Endometrial microvascular endothelial cells (primary cell): ENCODE data around the gene LLGL1. TPM values are rescaled to one million over a fixed set of nuclear protein-coding genes. Genes with fewer than 3 reads are reported as not detected.

ENCODE experiments used
- in situ Hi-C: cut with HindIII; loops from 2 replicates; pipeline ENCODE4 v1.10.0; 2017; ENCODE audit warnings: low sequenced_read_pairs, low pct_unique_long_range_greater_than_20kb; ENCODE audit errors: inconsistent ontology term
- total RNA-seq: library from RNA; depleted of rRNA; stranded (reverse); fragments of >200 nt; gene quantifications from one replicate; pipeline ENCODE4 v1.2.3, GENCODE V29; 2015; ENCODE audit errors: inconsistent ontology term

The LLGL1 gene
- total RNA-seq, 1 donor from 2014 or later: 47.8 TPM

GRCh38 chr17:18226284-18226945, 980 bp downstream of the LLGL1 start:
- in situ Hi-C loops: no loop called here

- in situ Hi-C loops: no loop called here
These were observed 2.2 kb downstream of the LLGL1 start for GRCh38 chr17:18227635-18228034.

GRCh38 chr17:18228176-18228682, 2.8 kb downstream of the LLGL1 start:
- in situ Hi-C loops: no loop called here

- in situ Hi-C loops: no loop called here
These were observed 3.8 kb downstream of the LLGL1 start for GRCh38 chr17:18229254-18229653.

GRCh38 chr17:18229771-18230170, 4.3 kb downstream of the LLGL1 start:
- in situ Hi-C loops: no loop called here

- in situ Hi-C loops: no loop called here
These were observed 5.1 kb downstream of the LLGL1 start for GRCh38 chr17:18230288-18231141.

- in situ Hi-C loops: no loop called here
These were observed 5.7 kb downstream of the LLGL1 start for GRCh38 chr17:18231164-18231563.

GRCh38 chr17:18233803-18234518, 8.5 kb downstream of the LLGL1 start:
- in situ Hi-C loops: no loop called here

GRCh38 chr17:18234853-18235380, 9.5 kb downstream of the LLGL1 start:
- in situ Hi-C loops: no loop called here

- in situ Hi-C loops: no loop called here
These were observed 10.4 kb downstream of the LLGL1 start for GRCh38 chr17:18235743-18236256.

- in situ Hi-C loops: no loop called here
These were observed 11.1 kb downstream of the LLGL1 start for GRCh38 chr17:18236494-18236893.

GRCh38 chr17:18237461-18237860, 12.0 kb downstream of the LLGL1 start:
- in situ Hi-C loops: no loop called here

- in situ Hi-C loops: no loop called here
These were observed 12.9 kb downstream of the LLGL1 start for GRCh38 chr17:18238299-18238698.

GRCh38 chr17:18240449-18240848, 15.0 kb downstream of the LLGL1 start:
- in situ Hi-C loops: no loop called here

GRCh38 chr17:18241229-18241871, 15.9 kb downstream of the LLGL1 start:
- in situ Hi-C loops: no loop called here

GRCh38 chr17:18245038-18245776, 19.8 kb downstream of the LLGL1 start:
- in situ Hi-C loops: no loop called here

GRCh38 chr17:18246109-18246725, 20.8 kb downstream of the LLGL1 start:
- in situ Hi-C loops: no loop called here
